GM18519 (cell line): ENCODE data around the gene ELAVL2.

Source experiments
- ATAC-seq: cut with Tn5 transposase; IDR thresholded peaks from one replicate; pipeline ENCODE4 v1.9.1; 2021; ENCODE audit warnings: mild to moderate bottlenecking, moderate library complexity; ENCODE audit not compliant: unreplicated experiment, low FRiP score

ELAVL2 gene

GRCh38 chr9:23822261-23823169, 3.5 kb downstream of the ELAVL2 start:
- no peak for ATAC-seq

DNA sequence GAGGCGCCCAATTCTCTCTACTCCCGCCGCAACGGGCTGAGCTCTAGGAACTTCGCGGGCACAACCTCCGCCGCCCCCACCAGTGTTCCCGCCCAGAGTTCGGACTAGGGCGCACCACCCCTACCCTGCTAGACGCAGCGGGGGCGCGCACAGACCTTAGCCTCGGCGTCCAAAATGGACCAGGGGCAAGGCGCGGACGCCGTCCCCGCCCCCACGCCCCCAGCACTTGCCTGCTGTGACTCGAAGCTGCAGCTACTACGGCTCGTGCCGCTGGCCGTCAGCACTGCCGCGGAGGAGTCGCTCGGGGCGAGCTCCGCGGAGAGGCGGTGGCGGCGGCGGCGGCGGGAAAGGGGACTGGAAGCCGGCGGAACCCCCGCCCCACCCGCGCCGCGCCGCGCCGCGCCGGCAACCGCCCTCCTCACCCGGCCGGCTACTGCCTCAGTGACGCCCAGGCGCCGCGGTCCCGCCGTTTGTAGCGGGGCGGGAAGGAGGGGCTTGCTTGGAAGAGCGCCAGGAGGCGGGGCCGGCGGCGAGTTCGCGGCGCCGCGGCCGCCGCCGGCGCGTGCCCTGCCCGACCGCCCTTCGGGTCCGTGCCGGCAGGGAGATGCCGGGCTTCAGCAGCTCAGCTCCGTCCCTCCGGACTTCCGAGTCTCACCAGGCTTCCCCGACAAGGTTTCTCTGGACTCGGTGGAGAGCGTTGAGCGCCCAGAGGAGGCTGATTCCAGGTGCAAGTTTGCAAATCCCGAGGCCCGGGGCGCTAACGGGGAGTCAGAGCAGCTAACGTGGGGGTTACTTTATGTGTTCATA, 4.5 kb downstream of the ELAVL2 start:
- ATAC-seq = no peak

DNA sequence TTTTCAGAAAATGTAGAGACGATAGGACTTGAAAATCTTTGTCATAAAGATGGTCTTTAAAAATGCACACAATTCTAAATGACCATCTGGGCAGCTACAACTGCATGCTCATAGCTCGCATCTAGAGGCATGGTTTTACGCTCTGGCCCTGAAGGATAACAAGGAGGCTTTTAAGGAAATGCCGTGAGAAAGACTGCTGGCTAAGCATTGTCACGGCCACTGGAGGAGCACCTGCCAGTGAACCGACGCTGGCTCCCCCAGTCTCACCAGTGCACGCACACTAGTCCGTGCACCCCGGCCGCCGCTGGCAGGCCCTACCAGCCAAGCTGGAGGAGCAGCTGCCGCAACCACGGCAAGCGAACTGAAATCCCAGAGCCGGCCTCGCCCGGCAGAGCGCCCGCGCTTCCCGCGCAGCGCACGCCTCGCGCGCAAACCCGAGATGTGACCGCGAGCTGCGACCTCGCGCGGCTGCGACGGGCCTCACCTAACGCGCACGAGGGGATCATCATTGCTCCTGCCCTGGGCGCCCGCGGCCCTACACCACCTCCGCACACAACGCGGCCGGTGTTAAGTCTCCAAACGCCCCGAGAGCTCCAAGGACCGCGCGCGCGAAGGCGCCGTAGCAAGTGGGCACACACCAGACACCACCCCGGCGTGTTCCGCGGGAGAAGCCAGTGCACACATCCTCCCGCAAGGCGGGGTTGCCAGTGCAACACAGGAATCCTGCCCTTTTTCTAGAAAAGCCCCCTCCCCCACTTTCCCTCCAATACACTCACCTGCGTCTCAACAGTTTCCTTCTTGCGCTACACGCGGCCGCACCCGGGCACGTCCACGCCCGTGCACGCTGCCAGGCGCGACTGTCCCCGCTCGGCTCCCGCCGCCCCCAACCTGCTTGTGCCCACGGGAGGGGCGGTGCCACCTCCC, 5.3 kb downstream of the ELAVL2 start:
- no peak for ATAC-seq

DNA sequence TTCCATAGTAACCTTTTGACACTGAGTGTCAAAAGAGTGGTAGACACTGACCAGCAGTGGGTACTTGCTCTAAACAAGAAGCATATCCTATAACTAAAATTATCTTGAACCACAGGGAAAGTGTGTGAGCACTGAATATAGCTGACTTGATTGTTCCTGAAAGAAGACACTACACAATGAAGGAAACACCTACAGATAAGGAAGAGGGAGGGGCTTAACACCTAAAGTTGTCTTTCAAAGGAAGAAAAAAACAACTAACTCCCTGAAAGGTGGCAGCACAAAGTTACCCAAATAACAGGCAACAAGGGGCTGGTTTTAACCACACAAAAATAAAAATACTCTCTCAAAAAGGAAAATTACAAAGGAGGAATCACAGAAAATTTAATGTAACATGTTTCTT, 6.6 kb downstream of the ELAVL2 start:
- no peak for ATAC-seq

- no peak for ATAC-seq
Measured at GRCh38 chr9:23814243-23814642, 11.8 kb downstream of the ELAVL2 start.

DNA sequence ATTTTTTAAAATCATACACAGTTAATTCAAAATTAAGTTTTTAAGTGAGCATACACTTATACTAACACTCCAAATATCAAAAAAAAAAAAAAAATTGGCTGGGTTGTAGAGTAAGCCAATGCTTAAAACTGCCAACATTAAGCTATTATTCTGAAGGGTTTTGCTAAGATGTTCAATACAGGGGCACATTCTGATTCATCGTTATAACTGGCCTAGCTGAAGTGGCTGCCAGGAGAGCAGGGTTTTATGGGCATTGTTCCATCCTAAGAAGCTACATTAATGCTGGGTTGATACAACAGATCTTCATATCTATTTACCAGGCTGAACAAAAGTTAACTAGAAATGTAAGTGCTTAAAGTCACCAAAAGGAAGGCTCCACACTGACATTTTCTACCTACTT, 13.4 kb downstream of the ELAVL2 start:
- ATAC-seq = no peak

DNA sequence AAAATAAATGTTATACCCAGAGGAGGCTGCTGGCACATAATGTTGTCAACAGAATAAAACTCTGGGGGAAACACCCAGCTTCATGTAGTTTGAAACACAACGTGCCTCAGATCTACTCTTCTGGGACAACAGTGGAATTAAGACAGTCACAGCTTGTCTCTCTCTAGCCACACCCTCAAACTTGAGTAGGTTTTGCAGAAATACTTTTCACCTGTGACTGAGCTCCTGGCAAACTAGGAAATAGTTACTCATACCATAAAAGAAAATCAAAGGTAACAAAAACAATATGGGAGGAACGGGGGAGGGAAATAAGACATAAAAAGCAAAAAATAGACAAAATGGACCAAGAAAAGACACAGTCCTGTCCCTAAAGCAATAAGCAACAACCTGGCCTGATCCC, 14.4 kb downstream of the ELAVL2 start:
- no peak for ATAC-seq

- no peak for ATAC-seq
Measured at GRCh38 chr9:23803216-23803615, 22.8 kb downstream of the ELAVL2 start.

- ATAC-seq = no peak
Measured at GRCh38 chr9:23801523-23801922, 24.5 kb downstream of the ELAVL2 start.

- no peak for ATAC-seq
Measured at GRCh38 chr9:23799521-23799920, 26.5 kb downstream of the ELAVL2 start.

GRCh38 chr9:23798325-23798724, 27.7 kb downstream of the ELAVL2 start:
- ATAC-seq = no peak

DNA sequence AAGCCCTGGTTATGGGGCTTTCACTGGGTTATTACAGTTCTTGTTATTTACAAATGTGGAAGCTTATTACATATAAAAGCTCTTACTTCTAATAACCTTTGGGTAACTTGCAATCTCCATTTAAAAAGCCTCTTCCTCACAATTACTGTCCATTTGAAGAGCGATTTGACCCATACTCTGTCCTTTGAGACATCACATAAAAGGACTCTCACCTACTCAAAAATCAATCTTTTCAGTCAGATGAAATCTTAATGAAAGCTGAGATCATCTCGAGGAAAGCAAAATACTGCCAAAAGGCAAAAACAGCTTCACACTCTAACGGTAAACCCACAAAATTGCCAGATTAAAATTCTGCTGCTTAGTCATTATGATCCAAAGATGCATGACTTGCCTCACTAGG, 29.8 kb downstream of the ELAVL2 start:
- no peak for ATAC-seq

GRCh38 chr9:23790351-23791260, 35.4 kb downstream of the ELAVL2 start:
- ATAC-seq = no peak

- ATAC-seq = no peak
Measured at GRCh38 chr9:23789529-23790254, 36.3 kb downstream of the ELAVL2 start.

DNA sequence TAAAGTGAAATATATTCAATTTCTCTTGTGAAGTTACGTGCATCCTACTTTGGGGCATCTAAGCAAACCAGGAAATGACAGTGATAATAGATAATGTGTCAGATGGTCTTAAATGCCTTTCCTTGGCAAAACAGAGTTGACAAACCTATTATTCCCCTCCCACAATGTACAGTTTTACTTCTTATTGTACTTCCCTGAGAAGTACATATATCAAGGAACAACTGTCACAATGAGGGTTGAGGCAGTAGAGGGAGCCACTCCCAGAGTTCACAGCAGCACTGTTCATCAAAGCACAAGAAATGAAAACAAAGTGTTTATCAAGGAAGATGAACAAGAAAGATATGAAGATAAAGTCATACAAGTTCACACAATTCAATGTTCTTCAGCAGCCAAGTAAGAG, 41.1 kb downstream of the ELAVL2 start:
- no peak for ATAC-seq

- no peak for ATAC-seq
Measured at GRCh38 chr9:23783509-23783908, 42.5 kb downstream of the ELAVL2 start.

DNA sequence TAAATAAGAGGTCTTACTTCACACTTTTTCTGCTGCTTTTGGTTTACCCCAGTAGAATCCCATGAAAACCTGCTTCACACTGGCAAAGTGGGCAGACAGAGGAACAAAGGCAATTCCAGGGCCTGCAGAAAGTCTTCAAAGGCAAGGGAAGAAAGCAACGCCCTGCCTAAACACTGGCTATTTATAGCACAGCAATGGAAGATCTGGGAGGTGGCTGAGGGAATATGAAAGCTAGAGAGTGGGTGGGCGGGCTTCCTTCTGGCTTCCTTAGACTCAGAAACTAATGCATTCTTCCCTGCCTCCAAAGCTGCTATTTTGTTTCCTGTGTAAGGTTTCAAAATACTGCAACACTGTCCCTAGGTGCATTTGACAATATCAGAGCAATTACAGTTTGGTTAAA, 46.8 kb downstream of the ELAVL2 start:
- no peak for ATAC-seq

GRCh38 chr9:23777328-23777727, 48.7 kb downstream of the ELAVL2 start:
- no peak for ATAC-seq

DNA sequence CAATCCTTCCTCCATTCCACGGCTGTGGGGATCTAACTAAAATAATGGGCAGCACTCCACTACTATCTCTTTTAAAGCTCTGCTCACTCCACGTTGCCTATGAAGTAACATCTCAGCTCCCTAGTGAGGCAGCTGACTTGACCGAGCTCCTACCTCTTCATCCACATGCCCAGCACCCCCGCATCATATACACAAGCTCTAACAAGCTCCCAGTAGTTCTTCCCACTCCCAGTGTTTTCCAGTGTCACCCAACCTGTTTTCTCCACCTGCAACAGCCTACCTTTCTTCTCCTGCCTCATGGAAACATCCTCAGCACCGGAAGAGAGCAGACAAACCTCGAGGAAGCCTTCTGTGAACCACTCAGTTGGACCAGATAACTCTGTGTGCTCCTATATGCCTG, 50.5 kb downstream of the ELAVL2 start:
- no peak for ATAC-seq
